PFSK-1 (cell line): ENCODE data around the gene SAMD9.

Source experiments
- SIN3A ChIP-seq: IDR thresholded peaks from 2 replicates; pipeline ENCODE4 v1.6.1; 2012; ENCODE audit warnings: mild to moderate bottlenecking, low read length, moderate library complexity, borderline replicate concordance; ENCODE audit not compliant: insufficient read depth
- TAF1 ChIP-seq: IDR thresholded peaks from 2 replicates; pipeline ENCODE4 v1.6.1; 2012; ENCODE audit warnings: low read length, control low read depth, borderline replicate concordance; ENCODE audit not compliant: insufficient read depth
- TF ChIP-seq, protein P1 (sequence below), 2 experiments: IDR thresholded peaks; 2 replicates each; pipeline versions ENCODE4 v1.6.1 to v1.8.0; 2011 to 2012; ENCODE audit warnings: low read depth in 2 of 2, low read length in 2 of 2, control low read depth in 1 of 2, inconsistent platforms in 1 of 2, mild to moderate bottlenecking in 1 of 2, moderate library complexity in 1 of 2; ENCODE audit not compliant: insufficient read depth in 1 of 2

- TF ChIP-seq SIN3A (no peak), TAF1 (no peak)
- TF ChIP-seq, protein P1, sequence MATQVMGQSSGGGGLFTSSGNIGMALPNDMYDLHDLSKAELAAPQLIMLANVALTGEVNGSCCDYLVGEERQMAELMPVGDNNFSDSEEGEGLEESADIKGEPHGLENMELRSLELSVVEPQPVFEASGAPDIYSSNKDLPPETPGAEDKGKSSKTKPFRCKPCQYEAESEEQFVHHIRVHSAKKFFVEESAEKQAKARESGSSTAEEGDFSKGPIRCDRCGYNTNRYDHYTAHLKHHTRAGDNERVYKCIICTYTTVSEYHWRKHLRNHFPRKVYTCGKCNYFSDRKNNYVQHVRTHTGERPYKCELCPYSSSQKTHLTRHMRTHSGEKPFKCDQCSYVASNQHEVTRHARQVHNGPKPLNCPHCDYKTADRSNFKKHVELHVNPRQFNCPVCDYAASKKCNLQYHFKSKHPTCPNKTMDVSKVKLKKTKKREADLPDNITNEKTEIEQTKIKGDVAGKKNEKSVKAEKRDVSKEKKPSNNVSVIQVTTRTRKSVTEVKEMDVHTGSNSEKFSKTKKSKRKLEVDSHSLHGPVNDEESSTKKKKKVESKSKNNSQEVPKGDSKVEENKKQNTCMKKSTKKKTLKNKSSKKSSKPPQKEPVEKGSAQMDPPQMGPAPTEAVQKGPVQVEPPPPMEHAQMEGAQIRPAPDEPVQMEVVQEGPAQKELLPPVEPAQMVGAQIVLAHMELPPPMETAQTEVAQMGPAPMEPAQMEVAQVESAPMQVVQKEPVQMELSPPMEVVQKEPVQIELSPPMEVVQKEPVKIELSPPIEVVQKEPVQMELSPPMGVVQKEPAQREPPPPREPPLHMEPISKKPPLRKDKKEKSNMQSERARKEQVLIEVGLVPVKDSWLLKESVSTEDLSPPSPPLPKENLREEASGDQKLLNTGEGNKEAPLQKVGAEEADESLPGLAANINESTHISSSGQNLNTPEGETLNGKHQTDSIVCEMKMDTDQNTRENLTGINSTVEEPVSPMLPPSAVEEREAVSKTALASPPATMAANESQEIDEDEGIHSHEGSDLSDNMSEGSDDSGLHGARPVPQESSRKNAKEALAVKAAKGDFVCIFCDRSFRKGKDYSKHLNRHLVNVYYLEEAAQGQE (IDR thresholded peaks at IDR 0.05; ENCODE audit: insufficient read depth in 1 of 2, low read depth in 2 of 2, low read length in 2 of 2) = no peak
Measured at GRCh38 chr7:93146036-93146435, 28.3 kb upstream of the SAMD9 start.
